ENCODE data around the gene IL17D. TPM values are rescaled to one million over a fixed set of nuclear protein-coding genes. Genes with fewer than 3 reads are reported as not detected.

Gene IL17D
- total and polyA plus RNA-seq, 4 donors = 0.05 to 0.19 (median 0.14) TPM

DNA sequence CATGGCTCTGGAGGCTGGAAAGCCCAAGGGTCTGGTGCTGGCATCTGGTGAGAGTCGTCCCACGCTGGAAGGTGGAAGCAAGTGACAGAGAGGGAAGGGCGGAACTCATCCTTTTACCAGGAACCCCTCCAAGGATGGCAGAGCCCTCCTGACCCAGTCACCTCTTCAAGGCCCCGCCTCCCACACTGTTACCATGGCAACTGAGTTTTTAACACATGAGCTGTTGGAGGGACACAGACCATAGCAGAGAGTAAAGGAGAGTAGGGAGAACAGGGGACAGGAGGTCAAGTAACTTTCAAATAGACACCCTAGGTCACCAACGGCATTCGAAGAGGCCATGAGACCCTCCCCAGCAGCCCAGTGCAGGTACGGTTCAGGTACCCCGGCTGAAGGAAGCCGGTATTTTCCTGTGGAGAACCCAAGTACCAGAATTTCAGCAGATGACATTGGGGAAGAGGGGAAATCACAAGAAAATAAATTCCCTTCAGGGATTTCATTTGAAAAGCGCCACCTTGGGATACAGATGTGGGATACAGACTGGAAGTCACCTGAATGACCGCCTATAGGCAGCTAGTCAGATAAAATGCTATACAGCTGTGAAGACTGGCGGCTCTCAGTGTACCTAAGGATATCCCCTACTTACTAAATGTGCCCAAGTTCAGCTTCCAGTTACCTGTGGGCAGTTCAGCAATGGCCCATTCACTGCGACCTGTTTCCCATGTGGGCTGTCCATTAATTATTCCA is 8.0 kb downstream of the IL17D start:
- 81% methylated on average over 13 of the region's 13 CpGs for WGBS

DNA sequence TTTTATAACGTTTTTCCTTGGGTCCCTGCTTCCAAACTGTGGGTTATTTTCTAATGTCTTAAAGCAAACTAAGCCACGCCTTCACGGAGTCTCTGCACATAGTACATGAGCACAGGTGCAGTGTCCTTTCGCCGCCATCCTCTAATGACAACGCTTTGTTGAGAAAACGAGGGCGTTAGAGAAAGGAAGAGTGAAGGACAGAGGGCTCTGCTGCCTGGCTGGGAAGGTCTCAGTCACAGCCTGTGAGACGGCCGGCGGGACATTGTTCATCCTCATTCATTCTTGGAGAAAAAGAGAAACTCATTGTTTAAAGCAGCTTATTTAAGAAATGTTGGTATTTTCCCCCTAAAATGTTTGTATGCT is 9.5 kb downstream of the IL17D start:
- peaks cover 0 to 7% (median 4%) of the 10 kb centered on the region in 4 donors for H3K4me1 ChIP-seq (ENCODE audit: control insufficient read depth in 4 of 4, insufficient read depth in 4 of 4, low read length in 3 of 4)
- H3K27me3 ChIP-seq (ENCODE audit: control insufficient read depth in 4 of 4, insufficient read depth in 4 of 4, low read length in 3 of 4) = no peaks in the 10 kb centered on the region
- H3K27ac ChIP-seq (ENCODE audit: low read depth in 1 of 2, low read length in 2 of 2) = no peak overlapping the region
- TF ChIP-seq RAD21 (IDR thresholded peaks at IDR 0.05) (no peak), HNF4G (IDR thresholded peaks at IDR 0.05) (no peak), FOXA1 (IDR thresholded peaks at IDR 0.05) (no peak), YY1 (IDR thresholded peaks at IDR 0.05) (no peak), RXRA (IDR thresholded peaks at IDR 0.05) (no peak), TAF1 (conservative IDR thresholded peaks at IDR 0.05) (no peak), SP1 (IDR thresholded peaks at IDR 0.05) (no peak), GABPA (IDR thresholded peaks at IDR 0.05 in 1 of 2, conservative IDR thresholded peaks at IDR 0.05 in 1 of 2) (no peak), HNF4A (conservative IDR thresholded peaks at IDR 0.05) (no peak), EGR1 (IDR thresholded peaks at IDR 0.05; ENCODE audit: low read depth in 2 of 2) (no peak), FOXA2 (IDR thresholded peaks at IDR 0.05) (no peak), JUND (IDR thresholded peaks at IDR 0.05) (no peak), NR2F2 (IDR thresholded peaks at IDR 0.05) (no peak)
- TF ChIP-seq, protein P1, sequence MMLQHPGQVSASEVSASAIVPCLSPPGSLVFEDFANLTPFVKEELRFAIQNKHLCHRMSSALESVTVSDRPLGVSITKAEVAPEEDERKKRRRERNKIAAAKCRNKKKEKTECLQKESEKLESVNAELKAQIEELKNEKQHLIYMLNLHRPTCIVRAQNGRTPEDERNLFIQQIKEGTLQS (IDR thresholded peaks at IDR 0.05) = no peak
- TF ChIP-seq, protein P2, sequence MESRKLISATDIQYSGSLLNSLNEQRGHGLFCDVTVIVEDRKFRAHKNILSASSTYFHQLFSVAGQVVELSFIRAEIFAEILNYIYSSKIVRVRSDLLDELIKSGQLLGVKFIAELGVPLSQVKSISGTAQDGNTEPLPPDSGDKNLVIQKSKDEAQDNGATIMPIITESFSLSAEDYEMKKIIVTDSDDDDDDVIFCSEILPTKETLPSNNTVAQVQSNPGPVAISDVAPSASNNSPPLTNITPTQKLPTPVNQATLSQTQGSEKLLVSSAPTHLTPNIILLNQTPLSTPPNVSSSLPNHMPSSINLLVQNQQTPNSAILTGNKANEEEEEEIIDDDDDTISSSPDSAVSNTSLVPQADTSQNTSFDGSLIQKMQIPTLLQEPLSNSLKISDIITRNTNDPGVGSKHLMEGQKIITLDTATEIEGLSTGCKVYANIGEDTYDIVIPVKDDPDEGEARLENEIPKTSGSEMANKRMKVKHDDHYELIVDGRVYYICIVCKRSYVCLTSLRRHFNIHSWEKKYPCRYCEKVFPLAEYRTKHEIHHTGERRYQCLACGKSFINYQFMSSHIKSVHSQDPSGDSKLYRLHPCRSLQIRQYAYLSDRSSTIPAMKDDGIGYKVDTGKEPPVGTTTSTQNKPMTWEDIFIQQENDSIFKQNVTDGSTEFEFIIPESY (IDR thresholded peaks at IDR 0.05) = no peak
- TF ChIP-seq, protein P3, sequence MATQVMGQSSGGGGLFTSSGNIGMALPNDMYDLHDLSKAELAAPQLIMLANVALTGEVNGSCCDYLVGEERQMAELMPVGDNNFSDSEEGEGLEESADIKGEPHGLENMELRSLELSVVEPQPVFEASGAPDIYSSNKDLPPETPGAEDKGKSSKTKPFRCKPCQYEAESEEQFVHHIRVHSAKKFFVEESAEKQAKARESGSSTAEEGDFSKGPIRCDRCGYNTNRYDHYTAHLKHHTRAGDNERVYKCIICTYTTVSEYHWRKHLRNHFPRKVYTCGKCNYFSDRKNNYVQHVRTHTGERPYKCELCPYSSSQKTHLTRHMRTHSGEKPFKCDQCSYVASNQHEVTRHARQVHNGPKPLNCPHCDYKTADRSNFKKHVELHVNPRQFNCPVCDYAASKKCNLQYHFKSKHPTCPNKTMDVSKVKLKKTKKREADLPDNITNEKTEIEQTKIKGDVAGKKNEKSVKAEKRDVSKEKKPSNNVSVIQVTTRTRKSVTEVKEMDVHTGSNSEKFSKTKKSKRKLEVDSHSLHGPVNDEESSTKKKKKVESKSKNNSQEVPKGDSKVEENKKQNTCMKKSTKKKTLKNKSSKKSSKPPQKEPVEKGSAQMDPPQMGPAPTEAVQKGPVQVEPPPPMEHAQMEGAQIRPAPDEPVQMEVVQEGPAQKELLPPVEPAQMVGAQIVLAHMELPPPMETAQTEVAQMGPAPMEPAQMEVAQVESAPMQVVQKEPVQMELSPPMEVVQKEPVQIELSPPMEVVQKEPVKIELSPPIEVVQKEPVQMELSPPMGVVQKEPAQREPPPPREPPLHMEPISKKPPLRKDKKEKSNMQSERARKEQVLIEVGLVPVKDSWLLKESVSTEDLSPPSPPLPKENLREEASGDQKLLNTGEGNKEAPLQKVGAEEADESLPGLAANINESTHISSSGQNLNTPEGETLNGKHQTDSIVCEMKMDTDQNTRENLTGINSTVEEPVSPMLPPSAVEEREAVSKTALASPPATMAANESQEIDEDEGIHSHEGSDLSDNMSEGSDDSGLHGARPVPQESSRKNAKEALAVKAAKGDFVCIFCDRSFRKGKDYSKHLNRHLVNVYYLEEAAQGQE (IDR thresholded peaks at IDR 0.05) = no peak
- TF ChIP-seq, protein P4, sequence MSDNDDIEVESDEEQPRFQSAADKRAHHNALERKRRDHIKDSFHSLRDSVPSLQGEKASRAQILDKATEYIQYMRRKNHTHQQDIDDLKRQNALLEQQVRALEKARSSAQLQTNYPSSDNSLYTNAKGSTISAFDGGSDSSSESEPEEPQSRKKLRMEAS (IDR thresholded peaks at IDR 0.05) = no peak
- TF ChIP-seq, protein P5, sequence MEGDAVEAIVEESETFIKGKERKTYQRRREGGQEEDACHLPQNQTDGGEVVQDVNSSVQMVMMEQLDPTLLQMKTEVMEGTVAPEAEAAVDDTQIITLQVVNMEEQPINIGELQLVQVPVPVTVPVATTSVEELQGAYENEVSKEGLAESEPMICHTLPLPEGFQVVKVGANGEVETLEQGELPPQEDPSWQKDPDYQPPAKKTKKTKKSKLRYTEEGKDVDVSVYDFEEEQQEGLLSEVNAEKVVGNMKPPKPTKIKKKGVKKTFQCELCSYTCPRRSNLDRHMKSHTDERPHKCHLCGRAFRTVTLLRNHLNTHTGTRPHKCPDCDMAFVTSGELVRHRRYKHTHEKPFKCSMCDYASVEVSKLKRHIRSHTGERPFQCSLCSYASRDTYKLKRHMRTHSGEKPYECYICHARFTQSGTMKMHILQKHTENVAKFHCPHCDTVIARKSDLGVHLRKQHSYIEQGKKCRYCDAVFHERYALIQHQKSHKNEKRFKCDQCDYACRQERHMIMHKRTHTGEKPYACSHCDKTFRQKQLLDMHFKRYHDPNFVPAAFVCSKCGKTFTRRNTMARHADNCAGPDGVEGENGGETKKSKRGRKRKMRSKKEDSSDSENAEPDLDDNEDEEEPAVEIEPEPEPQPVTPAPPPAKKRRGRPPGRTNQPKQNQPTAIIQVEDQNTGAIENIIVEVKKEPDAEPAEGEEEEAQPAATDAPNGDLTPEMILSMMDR (IDR thresholded peaks at IDR 0.05; ENCODE audit: low read depth, low read length, missing input control) = no peak
- no peaks in the 10 kb centered on the region for H3K36me3 ChIP-seq (ENCODE audit: control insufficient read depth in 4 of 4, insufficient read depth in 3 of 4, low read depth in 1 of 4, low read length in 3 of 4)
- DNase-seq (ENCODE audit: low spot score) = no peak
- no peaks in the 10 kb centered on the region for H3K9me3 ChIP-seq (ENCODE audit: control insufficient read depth in 4 of 4, low read length in 3 of 4)
- no peak overlapping the region for H3K4me3 ChIP-seq (ENCODE audit: low read depth in 1 of 3, low read length in 3 of 3)
- no peak overlapping the region for H3K9ac ChIP-seq (ENCODE audit: low read depth in 1 of 2, low read length in 2 of 2)
- 36% methylated on average over 11 of the region's 11 CpGs for WGBS

More for the DNA sequence above, 8.0 kb downstream of the IL17D start:
- no peaks in the 10 kb centered on the region for H3K27me3 ChIP-seq (ENCODE audit: control insufficient read depth in 4 of 4, insufficient read depth in 4 of 4, low read length in 3 of 4)
- no peak overlapping the region for H3K27ac ChIP-seq (ENCODE audit: low read depth in 1 of 2, low read length in 2 of 2)
- H3K36me3 ChIP-seq (ENCODE audit: control insufficient read depth in 4 of 4, insufficient read depth in 3 of 4, low read depth in 1 of 4, low read length in 3 of 4) = no peaks in the 10 kb centered on the region
- no peak overlapping the region for H3K4me3 ChIP-seq (ENCODE audit: low read depth in 1 of 3, low read length in 3 of 3)
- H3K9ac ChIP-seq (ENCODE audit: low read depth in 1 of 2, low read length in 2 of 2) = no peak overlapping the region
- H3K9me3 ChIP-seq (ENCODE audit: control insufficient read depth in 4 of 4, low read length in 3 of 4) = no peaks in the 10 kb centered on the region
- peaks cover 0 to 7% (median 4%) of the 10 kb centered on the region in 4 donors for H3K4me1 ChIP-seq (ENCODE audit: control insufficient read depth in 4 of 4, insufficient read depth in 4 of 4, low read length in 3 of 4)
- DNase-seq (ENCODE audit: low spot score) = no peak
- TF ChIP-seq GABPA (IDR thresholded peaks at IDR 0.05 in 1 of 2, conservative IDR thresholded peaks at IDR 0.05 in 1 of 2) (no peak), RAD21 (IDR thresholded peaks at IDR 0.05) (peak in 1 of 2 donors; percentile 26)
- TF ChIP-seq, protein P5 (IDR thresholded peaks at IDR 0.05; ENCODE audit: low read depth, low read length, missing input control) = no peak

Measured in liver (tissue), 9 donors.